ENCODE results near the gene SSBP1.
"Not testable (repeated sequence)": the region's sequence is repeated elsewhere in the genome, so short reads cannot be mapped to it uniquely, and the experiment has no call there.

The SSBP1 gene

GRCh38 chr7:141737836-141738591, at the start of gene SSBP1:
SSBP1 (plus strand) TSS chr7:141738358; CDS start chr7:141739167, 809 bp downstream.
- DNase-seq (ENCODE audit: low read depth) = peak; percentile 80

- not testable (repeated sequence) for DNase-seq (ENCODE audit: low read depth)
These were observed 48.9 kb upstream of the SSBP1 start for GRCh38 chr7:141689072-141689825.

GRCh38 chr7:141691540-141691939, 46.6 kb upstream of the SSBP1 start:
- no peak for DNase-seq (ENCODE audit: low read depth)

GRCh38 chr7:141691961-141692360, 46.2 kb upstream of the SSBP1 start:
- no peak for DNase-seq (ENCODE audit: low read depth)

GRCh38 chr7:141693082-141693481, 45.1 kb upstream of the SSBP1 start:
- DNase-seq (ENCODE audit: low read depth) = no peak

GRCh38 chr7:141695803-141696289, 42.3 kb upstream of the SSBP1 start:
- DNase-seq (ENCODE audit: low read depth) = no peak

GRCh38 chr7:141696348-141696747, 41.8 kb upstream of the SSBP1 start:
- DNase-seq (ENCODE audit: low read depth) = no peak

- peak; percentile 46 for DNase-seq (ENCODE audit: low read depth)
These were observed 40.8 kb upstream of the SSBP1 start for GRCh38 chr7:141697211-141697871.

GRCh38 chr7:141698247-141699015, 39.7 kb upstream of the SSBP1 start:
- no peak for DNase-seq (ENCODE audit: low read depth)

- DNase-seq (ENCODE audit: low read depth) = no peak
These were observed 38.3 kb upstream of the SSBP1 start for GRCh38 chr7:141699860-141700259.

GRCh38 chr7:141700296-141700847, 37.8 kb upstream of the SSBP1 start:
- no peak for DNase-seq (ENCODE audit: low read depth)

GRCh38 chr7:141700848-141701371, 37.2 kb upstream of the SSBP1 start:
- DNase-seq (ENCODE audit: low read depth) = no peak

GRCh38 chr7:141701489-141702046, 36.6 kb upstream of the SSBP1 start:
- no peak for DNase-seq (ENCODE audit: low read depth)

GRCh38 chr7:141702047-141702567, 36.1 kb upstream of the SSBP1 start, which contains the start of gene DENND11:
DENND11 (minus strand) TSS chr7:141702166; CDS start chr7:141702153, 13 bp downstream.
- DNase-seq (ENCODE audit: low read depth) = no peak

- no peak for DNase-seq (ENCODE audit: low read depth)
These were observed 35.3 kb upstream of the SSBP1 start for GRCh38 chr7:141702892-141703291.

GRCh38 chr7:141704112-141704511, 34.0 kb upstream of the SSBP1 start:
- DNase-seq (ENCODE audit: low read depth) = no peak

- no peak for DNase-seq (ENCODE audit: low read depth)
These were observed 33.4 kb upstream of the SSBP1 start for GRCh38 chr7:141704741-141705140.

- no peak for DNase-seq (ENCODE audit: low read depth)
These were observed 31.7 kb upstream of the SSBP1 start for GRCh38 chr7:141706239-141707064.

- no peak for DNase-seq (ENCODE audit: low read depth)
These were observed 29.8 kb upstream of the SSBP1 start, which contains the start of gene WEE2 for GRCh38 chr7:141708351-141708750. WEE2 (plus strand) TSS chr7:141708353; CDS start chr7:141708759, 406 bp downstream.

GRCh38 chr7:141709318-141709717, 28.8 kb upstream of the SSBP1 start:
- DNase-seq (ENCODE audit: low read depth) = no peak

Data from HS-5 (cell line).